SK-N-MC (cell line): ENCODE measurements around the gene TBC1D7.

Source experiments
- EZH2 ChIP-seq: fragments of 200-600 bp; sonication (generic); IDR thresholded peaks from one replicate; pipeline ENCODE4 v1.6.1; 2017; ENCODE audit warnings: antibody characterized with exemption
- FOXP2 ChIP-seq: optimal IDR thresholded peaks from 2 replicates; pipeline ENCODE3; 2011; ENCODE audit warnings: mild to moderate bottlenecking, moderate library complexity; ENCODE audit not compliant: insufficient read depth; ENCODE audit errors: extremely low read length, control extremely low read depth
- POLR2AphosphoS5 ChIP-seq: IDR thresholded peaks from 2 replicates; pipeline ENCODE4 v1.6.1; 2012; ENCODE audit warnings: mild to moderate bottlenecking, low read depth, low read length, borderline replicate concordance

GRCh38 chr6:13342414-13343019, 14.2 kb upstream of the TBC1D7 start:
- TF ChIP-seq POLR2AphosphoS5 (no peak), EZH2 (no peak), FOXP2 (no peak)
